Heart left ventricle (tissue), 16 donors: Measurements from ENCODE around the gene RBM26. TPM values are rescaled to one million over a fixed set of nuclear protein-coding genes. Genes with fewer than 3 reads are reported as not detected.

ENCODE experiments used
- ATAC-seq, 4 donors: fragments of 200-7000 bp; cut with Tn5 transposase; one replicate each; pipeline ENCODE4 v1.9.1; 2020 to 2022; ENCODE audit warnings: moderate library complexity in 4 of 4, mild to moderate bottlenecking in 3 of 4, moderate number of reproducible peaks in 1 of 4
- DNase-seq, 5 donors: peaks; one replicate each; pipeline ENCODE4 v3.0.0-alpha.2; 2020
- H3K27ac ChIP-seq, 12 donors: fragments of 200-600 bp; sonication (generic) in 4 of 12; one replicate each; pipeline versions ENCODE4 v1.5.0 to v1.8.0; 2016 to 2022; ENCODE audit warnings: mild to moderate bottlenecking in 2 of 12
- H3K27me3 ChIP-seq, 9 donors: fragments of 200-600 bp; sonication (generic) in 2 of 9; one replicate each; pipeline versions ENCODE4 v1.5.1 to v1.8.0; 2016 to 2022; ENCODE audit warnings: mild to moderate bottlenecking in 3 of 9
- H3K36me3 ChIP-seq, 9 donors: fragments of 200-600 bp; sonication (generic) in 2 of 9; one replicate each; pipeline versions ENCODE4 v1.5.0 to v1.8.0; 2018 to 2022; ENCODE audit warnings: mild to moderate bottlenecking in 2 of 9
- H3K4me1 ChIP-seq, 12 donors: fragments of 200-600 bp; sonication (generic) in 4 of 12; one replicate each; pipeline versions ENCODE4 v1.5.0 to v1.8.0; 2016 to 2022; ENCODE audit warnings: mild to moderate bottlenecking in 3 of 12
- H3K4me3 ChIP-seq, 12 donors: fragments of 200-600 bp; sonication (generic) in 4 of 12; one replicate each; pipeline versions ENCODE4 v1.5.0 to v1.8.0; 2017 to 2022; ENCODE audit warnings: mild to moderate bottlenecking in 9 of 12, moderate library complexity in 4 of 12
- H3K9me3 ChIP-seq, 12 donors: fragments of 200-600 bp; sonication (generic) in 4 of 12; one replicate each; pipeline versions ENCODE4 v1.5.0 to v1.8.0; 2016 to 2022; ENCODE audit warnings: mild to moderate bottlenecking in 1 of 12
- POLR2A ChIP-seq, 2 donors: fragments of 450-650 bp; IDR thresholded peaks; one replicate each; pipeline ENCODE4 v1.6.1; 2017; ENCODE audit warnings: antibody characterized with exemption in 2 of 2, mild to moderate bottlenecking in 2 of 2, moderate library complexity in 2 of 2
- WGBS, 4 donors: extraction: QIAGEN DNeasy Blood & Tissue Kit in 2 of 4; methylation state at CpG; one replicate each; pipeline versions ENCODE4 v1.1.5 to v1.1.7; 2013 to 2018; 5-methylcytosine and 5-hydroxymethylcytosine counted together
- intact Hi-C, 10 donors: fragments of 100-400 bp; cut with DNase I; formaldehyde crosslinking; loops; one replicate each; pipeline versions ENCODE4 v1.11.1 to v1.14.2; 2022
- polyA plus RNA-seq, 2 donors: library from polyadenylated mRNA; stranded (reverse); fragments of 200-250 nt; gene quantifications; one replicate each; pipeline ENCODE4 v1.2.3, GENCODE V29; 2013
- total RNA-seq, 9 donors: library from RNA; depleted of rRNA in 2 of 9; stranded (reverse); fragments of >200 nt in 2 of 9; fragmentation: NEBNext Ultra II Directional in 3 of 9; extraction: Animal tissue kit (Norgen Biotek cat#: 25700) in 3 of 9; gene quantifications; one replicate each; pipeline versions ENCODE4 v1.1.0 to v1.2.4, GENCODE V29; 2016 to 2023
- TF ChIP-seq, protein P1 (sequence below), 12 donors: fragments of 200-600 bp; sonication (generic) in 4 of 12; IDR thresholded peaks; one replicate each; pipeline versions ENCODE4 v1.5.0 to v1.8.0; 2018 to 2022; ENCODE audit warnings: antibody characterized with exemption in 12 of 12, mild to moderate bottlenecking in 5 of 12
- donor health status: ischemic (EF 13 %, LVEDD 7.1; RV severe dilation, severe dysfunction).
- donor health status: healthy with polysubstance abuse.
- donor health status: DM: no; HTN: yes; CAD: no.
- donor health status: DM: no; HTN: no; CAD: no.
- donor health status: ischemic (EF 25% LVEDD 6.9; RV normal size, moderate dysfunction).
- donor health status: ischemic (EF 25% LVEDD 5.7; RV mildly dilated, moderate dysfunction).
- donor health status: healthy.
- donor health status: DM: yes; HTN: yes; CAD: no.
- donor health status: ischemic (EF 35%, LVEDD 5.7; RV mildly dilated, moderate dysfunction).
- donor health status: nonischemic (EF 11% LVEDD 7.7; RV severe dilation, severe dysfunction).
- donor health status: DM: yes; HTN: yes; CAD: no.
- donor health status: PGD.
- donor health status: ischemic (EF 29% LVEDD 5.4; RV normal size, mild dysfunction).
- donor health status: nonischemic (EF 23%, LVEDD 6.1; RV moderate dilation, normal function).

The RBM26 gene
- total and polyA plus RNA-seq, 11 donors: 11.5 to 28.4 (median 20.8) TPM

DNA sequence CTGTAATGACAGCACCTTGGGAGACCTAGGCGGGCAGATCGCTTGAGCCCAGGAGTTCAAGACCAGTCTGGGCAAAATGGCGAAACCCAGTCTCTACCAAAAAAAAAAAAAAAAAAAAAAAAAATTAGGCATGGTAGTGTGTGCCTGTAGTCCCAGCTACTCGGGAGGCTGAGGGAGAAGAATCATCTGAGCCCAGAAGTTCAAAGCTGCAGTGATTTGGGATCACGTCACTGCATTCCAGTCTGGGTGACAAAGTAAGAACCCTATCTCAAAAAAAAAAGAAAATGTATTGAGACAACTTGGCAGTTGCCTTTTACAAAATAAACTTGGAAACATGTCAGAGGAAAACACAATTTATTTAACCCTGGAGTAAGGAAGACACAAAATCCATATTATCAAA is 26.8 kb downstream of the RBM26 start:
- intact Hi-C loops: no loop called here

DNA sequence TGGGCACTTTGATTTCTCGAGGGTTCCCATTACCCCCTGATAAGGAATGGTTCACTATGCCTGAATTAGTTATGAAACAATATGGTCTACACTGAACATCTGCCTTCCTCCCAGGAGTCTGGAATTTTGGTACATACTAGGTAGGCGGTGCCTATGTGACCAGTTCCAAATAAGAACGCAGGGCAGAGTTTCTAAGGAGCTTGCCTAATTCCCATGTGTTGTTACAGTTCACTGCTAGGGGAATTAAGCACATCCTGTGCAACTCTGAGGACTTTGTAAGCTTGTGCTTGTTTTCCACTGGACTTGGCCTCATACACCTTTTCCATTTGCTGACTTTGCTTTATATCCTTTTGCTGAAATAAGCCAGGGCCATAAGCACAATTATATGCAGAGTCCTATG is 29.2 kb downstream of the RBM26 start:
- intact Hi-C loops: no loop called here
- Histone ChIP-seq H3K27me3 (no peaks in the 10 kb centered on the region), H3K9me3 (no peaks in the 10 kb centered on the region), H3K4me1 (peaks cover 0 to 18% (median 3%) of the 10 kb centered on the region in 12 donors), H3K36me3 (peaks cover 2 to 57% (median 42%) of the 10 kb centered on the region in 9 donors), H3K27ac (no peak overlapping the region), H3K4me3 (no peak overlapping the region)
- DNase-seq: no peak
- TF ChIP-seq, protein P1, sequence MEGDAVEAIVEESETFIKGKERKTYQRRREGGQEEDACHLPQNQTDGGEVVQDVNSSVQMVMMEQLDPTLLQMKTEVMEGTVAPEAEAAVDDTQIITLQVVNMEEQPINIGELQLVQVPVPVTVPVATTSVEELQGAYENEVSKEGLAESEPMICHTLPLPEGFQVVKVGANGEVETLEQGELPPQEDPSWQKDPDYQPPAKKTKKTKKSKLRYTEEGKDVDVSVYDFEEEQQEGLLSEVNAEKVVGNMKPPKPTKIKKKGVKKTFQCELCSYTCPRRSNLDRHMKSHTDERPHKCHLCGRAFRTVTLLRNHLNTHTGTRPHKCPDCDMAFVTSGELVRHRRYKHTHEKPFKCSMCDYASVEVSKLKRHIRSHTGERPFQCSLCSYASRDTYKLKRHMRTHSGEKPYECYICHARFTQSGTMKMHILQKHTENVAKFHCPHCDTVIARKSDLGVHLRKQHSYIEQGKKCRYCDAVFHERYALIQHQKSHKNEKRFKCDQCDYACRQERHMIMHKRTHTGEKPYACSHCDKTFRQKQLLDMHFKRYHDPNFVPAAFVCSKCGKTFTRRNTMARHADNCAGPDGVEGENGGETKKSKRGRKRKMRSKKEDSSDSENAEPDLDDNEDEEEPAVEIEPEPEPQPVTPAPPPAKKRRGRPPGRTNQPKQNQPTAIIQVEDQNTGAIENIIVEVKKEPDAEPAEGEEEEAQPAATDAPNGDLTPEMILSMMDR (IDR thresholded peaks at IDR 0.05): no peak
- TF ChIP-seq POLR2A (IDR thresholded peaks at IDR 0.05): no peak
- 77 to 86% (median 80%) methylated on average over 3 of the region's 3 CpGs for WGBS, 4 donors
- no peak for ATAC-seq

More for the DNA sequence above, 26.8 kb downstream of the RBM26 start:
- Histone ChIP-seq H3K36me3 (peaks cover 2 to 43% (median 36%) of the 10 kb centered on the region in 9 donors), H3K4me1 (peaks cover 0 to 33% (median 3%) of the 10 kb centered on the region in 12 donors), H3K27ac (no peak overlapping the region), H3K9me3 (no peaks in the 10 kb centered on the region), H3K27me3 (no peaks in the 10 kb centered on the region), H3K4me3 (no peak overlapping the region)
- 70 to 78% (median 73%) methylated on average over 5 of the region's 5 CpGs for WGBS, 4 donors
- DNase-seq (no peak), ATAC-seq (peak in 3 of 4 donors; percentile 45 to 54 (median 54))
- no peak for TF ChIP-seq POLR2A (IDR thresholded peaks at IDR 0.05)
- TF ChIP-seq, protein P1 (IDR thresholded peaks at IDR 0.05): no peak

DNA sequence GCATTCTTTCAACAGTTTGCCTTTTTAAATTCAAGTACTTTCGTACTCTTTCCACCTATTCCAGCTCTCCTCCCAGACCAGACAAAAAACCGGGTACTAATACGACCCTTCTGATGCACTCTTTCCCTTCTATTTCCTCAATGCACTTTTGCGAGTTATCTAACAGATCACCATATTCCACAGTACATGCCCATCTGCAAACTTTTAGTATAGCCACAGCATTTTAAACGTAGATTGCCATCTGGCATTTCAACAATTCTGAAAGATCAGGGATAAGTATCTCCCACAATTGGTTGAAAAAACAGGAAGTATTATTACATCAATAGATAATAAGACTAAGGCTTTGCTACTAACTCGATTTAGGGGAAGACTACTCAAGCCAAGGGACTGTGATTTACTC is 31.5 kb downstream of the RBM26 start:
- ATAC-seq (no peak), DNase-seq (no peak)
- intact Hi-C loops: no loop called here
- WGBS, 4 donors: 82 to 88% (median 85%) methylated on average over 6 of the region's 6 CpGs
- Histone ChIP-seq H3K27ac (no peak overlapping the region), H3K9me3 (no peaks in the 10 kb centered on the region), H3K4me3 (no peak overlapping the region), H3K36me3 (peaks cover 2 to 79% (median 64%) of the 10 kb centered on the region in 9 donors), H3K27me3 (no peaks in the 10 kb centered on the region), H3K4me1 (peaks cover 0 to 7% (median 0%) of the 10 kb centered on the region in 12 donors)
- TF ChIP-seq, protein P1 (IDR thresholded peaks at IDR 0.05): no peak
- TF ChIP-seq POLR2A (IDR thresholded peaks at IDR 0.05): no peak

DNA sequence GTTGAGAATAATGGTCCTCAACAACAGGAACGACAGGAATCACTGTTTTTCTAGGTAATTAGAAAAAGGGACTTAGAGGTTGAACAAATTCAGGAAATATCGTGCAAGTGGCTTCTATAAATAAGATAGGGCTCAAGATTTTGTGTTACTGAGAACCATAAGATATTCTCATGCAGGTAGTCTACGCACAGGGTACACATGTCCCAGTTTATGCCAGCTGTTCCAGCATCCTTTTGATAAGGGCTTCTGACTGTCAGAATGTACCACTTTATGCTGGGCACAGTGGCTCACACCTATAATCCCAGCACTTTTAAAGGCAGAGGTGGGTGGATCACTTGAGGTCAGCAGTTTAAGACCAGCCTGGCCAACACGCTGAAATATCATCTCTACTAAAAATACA is 32.1 kb downstream of the RBM26 start:
- TF ChIP-seq, protein P1 (IDR thresholded peaks at IDR 0.05): no peak
- TF ChIP-seq POLR2A (IDR thresholded peaks at IDR 0.05): no peak
- H3K27ac ChIP-seq: no peak overlapping the region
- H3K9me3 ChIP-seq: no peaks in the 10 kb centered on the region
- ATAC-seq: no peak
- no peak for DNase-seq
- 91 to 94% (median 92%) methylated on average over 4 of the region's 4 CpGs for WGBS, 4 donors
- intact Hi-C loops: no loop called here
- peaks cover 0 to under 1% (median 0%) of the 10 kb centered on the region in 12 donors for H3K4me1 ChIP-seq
- no peak overlapping the region for H3K4me3 ChIP-seq
- H3K27me3 ChIP-seq: no peaks in the 10 kb centered on the region
- peaks cover 2 to 86% (median 71%) of the 10 kb centered on the region in 9 donors for H3K36me3 ChIP-seq
